H1 (cell line): ENCODE data around the gene KRTAP20-3. TPM values are rescaled to one million over a fixed set of nuclear protein-coding genes. Genes with fewer than 3 reads are reported as not detected.

ENCODE experiments used
- CTCF ChIA-PET: fragments of 300-600 bp; sonication (Branson Sonifier 250); formaldehyde crosslinking; loops from one replicate; lab custom pipeline; 2021; ENCODE audit not compliant: partially characterized antibody; lab: Charles Lee
- POLR2A ChIA-PET: fragments of 300-600 bp; sonication (Branson Sonifier 250); formaldehyde crosslinking; loops from one replicate; lab custom pipeline; 2021; ENCODE audit warnings: inconsistent platforms; ENCODE audit not compliant: partially characterized antibody; lab: Charles Lee
- DNase-seq, 2 experiments: peaks; one replicate each; pipeline versions ENCODE4 v3.0.0 to v3.0.0-alpha.2; 2010 to 2022; ENCODE audit warnings: low spot score in 2 of 2, low read depth in 1 of 2, mixed read lengths in 1 of 2
- FAIRE-seq: peaks from 2 replicates; lab custom pipeline; 2011; peaks lifted over from hg19 to GRCh38; lab: Jason Lieb, UNC
- H2AFZ ChIP-seq: 2 replicates; pipeline ENCODE4 v1.8.1; 2012; ENCODE audit warnings: low read length, inconsistent platforms
- H2AK5ac ChIP-seq: 2 replicates; pipeline ENCODE4 v1.6.1; 2013; ENCODE audit warnings: low read depth, low read length
- H2BK120ac ChIP-seq: replicated peaks from 2 replicates; pipeline ENCODE3; 2013; ENCODE audit warnings: low read depth, low read length, inconsistent platforms
- H2BK12ac ChIP-seq: 2 replicates; pipeline ENCODE4 v1.6.1; 2013; ENCODE audit warnings: low read depth, low read length
- H2BK15ac ChIP-seq: 2 replicates; pipeline ENCODE4 v1.6.1; 2013; ENCODE audit warnings: low read length
- H2BK20ac ChIP-seq: 2 replicates; pipeline ENCODE4 v1.6.1; 2013; ENCODE audit warnings: low read length
- H2BK5ac ChIP-seq: 2 replicates; pipeline ENCODE4 v1.6.1; 2013; ENCODE audit warnings: low read depth, low read length
- H3K14ac ChIP-seq: 2 replicates; pipeline ENCODE4 v1.6.1; 2013; ENCODE audit warnings: inconsistent platforms; ENCODE audit not compliant: insufficient read length
- H3K18ac ChIP-seq: 2 replicates; pipeline ENCODE4 v1.6.1; 2013; ENCODE audit warnings: low read length; ENCODE audit errors: extremely low read depth
- H3K23ac ChIP-seq: 2 replicates; pipeline ENCODE4 v1.6.1; 2013; ENCODE audit warnings: inconsistent platforms; ENCODE audit not compliant: insufficient read length
- H3K23me2 ChIP-seq: 2 replicates; pipeline ENCODE4 v1.6.1; 2013; ENCODE audit warnings: low read depth, low read length
- H3K27ac ChIP-seq: 2 replicates; pipeline ENCODE4 v1.6.1; 2011; ENCODE audit warnings: low read depth, low read length, inconsistent platforms
- H3K27me3 ChIP-seq, 4 experiments: replicated peaks in 1 of 4; 1 replicate in 1 of 4; 2 replicates in 3 of 4; pipeline versions ENCODE4 v1.6.1 to v1.8.1; 2011 to 2013; ENCODE audit warnings: low read length in 3 of 4, mild to moderate bottlenecking in 3 of 4, inconsistent platforms in 2 of 4, mixed read lengths in 2 of 4, moderate library complexity in 1 of 4; ENCODE audit not compliant: control insufficient read depth in 3 of 4, insufficient read depth in 3 of 4; ENCODE audit errors: extremely low read depth in 1 of 4
- H3K36me3 ChIP-seq, 4 experiments: 2 replicates each; pipeline versions ENCODE4 v1.6.1 to v1.8.1; 2011 to 2013; ENCODE audit warnings: mild to moderate bottlenecking in 4 of 4, low read length in 3 of 4, moderate library complexity in 2 of 4, control low read depth in 1 of 4, inconsistent platforms in 1 of 4; ENCODE audit not compliant: insufficient read depth in 4 of 4, control insufficient read depth in 2 of 4
- H3K4ac ChIP-seq: replicated peaks from 2 replicates; pipeline ENCODE3; 2013; ENCODE audit warnings: low read length, low read depth, mixed read lengths, inconsistent platforms; ENCODE audit not compliant: insufficient read length
- H3K4me1 ChIP-seq, 4 experiments: replicated peaks in 1 of 4; 1 replicate in 1 of 4; 2 replicates in 3 of 4; pipeline versions ENCODE4 v1.6.1 to v1.8.1; 2011 to 2013; ENCODE audit warnings: low read length in 3 of 4, inconsistent platforms in 2 of 4, mixed read lengths in 1 of 4; ENCODE audit not compliant: insufficient read depth in 4 of 4, control insufficient read depth in 3 of 4
- H3K4me2 ChIP-seq, 2 experiments: 2 replicates each; pipeline versions ENCODE4 v1.6.1 to v1.8.1; 2011 to 2013; ENCODE audit warnings: low read depth in 2 of 2, low read length in 2 of 2, control low read depth in 1 of 2, inconsistent platforms in 1 of 2, mild to moderate bottlenecking in 1 of 2; ENCODE audit not compliant: insufficient read depth in 1 of 2
- H3K4me3 ChIP-seq, 4 experiments: fragments of 200-600, 300-600 bp in 1 of 4; sonication (generic), shearing (Covaris generic), sonication (Bioruptor Twin) in 1 of 4; 2 replicates each; pipeline versions ENCODE4 v1.5.1 to v1.8.1; 2011 to 2016; ENCODE audit warnings: low read length in 4 of 4, low read depth in 3 of 4, control low read depth in 2 of 4, inconsistent platforms in 2 of 4, mild to moderate bottlenecking in 2 of 4, mixed read lengths in 1 of 4, moderate library complexity in 1 of 4; ENCODE audit not compliant: insufficient read depth in 2 of 4; ENCODE audit errors: extremely low read depth in 1 of 4
- H3K56ac ChIP-seq: replicated peaks from 2 replicates; pipeline ENCODE3; 2013; ENCODE audit warnings: low read depth, mild to moderate bottlenecking, mixed read lengths, low read length, inconsistent platforms; ENCODE audit not compliant: insufficient read length
- H3K79me1 ChIP-seq: 2 replicates; pipeline ENCODE4 v1.6.1; 2013; ENCODE audit warnings: low read depth, low read length, control low read depth
- H3K79me2 ChIP-seq, 2 experiments: 2 replicates each; pipeline versions ENCODE4 v1.6.1 to v1.8.1; 2012 to 2013; ENCODE audit warnings: low read length in 2 of 2, mild to moderate bottlenecking in 2 of 2, inconsistent platforms in 1 of 2; ENCODE audit not compliant: insufficient read depth in 2 of 2, control insufficient read depth in 1 of 2
- H3K9ac ChIP-seq, 4 experiments: replicated peaks in 1 of 4; 1 replicate in 1 of 4; 2 replicates in 3 of 4; pipeline versions ENCODE4 v1.6.1 to v1.8.1; 2011 to 2013; ENCODE audit warnings: low read depth in 3 of 4, low read length in 3 of 4, control low read depth in 2 of 4, mild to moderate bottlenecking in 2 of 4, moderate library complexity in 2 of 4, inconsistent platforms in 1 of 4; ENCODE audit errors: extremely low read depth in 1 of 4
- H3K9me3 ChIP-seq, 2 experiments: 2 replicates each; pipeline versions ENCODE4 v1.6.1 to v1.8.1; 2012 to 2013; ENCODE audit warnings: mild to moderate bottlenecking in 2 of 2, moderate library complexity in 2 of 2, control low read depth in 1 of 2, inconsistent platforms in 1 of 2, low read depth in 1 of 2, low read length in 1 of 2, mixed read lengths in 1 of 2; ENCODE audit not compliant: insufficient read depth in 2 of 2
- H4K20me1 ChIP-seq, 2 experiments: replicated peaks in 1 of 2; 2 replicates each; pipeline versions ENCODE3 to v1.8.1; 2011 to 2013; ENCODE audit warnings: inconsistent platforms in 2 of 2, low read length in 2 of 2, mild to moderate bottlenecking in 1 of 2; ENCODE audit not compliant: insufficient read depth in 2 of 2, control insufficient read depth in 1 of 2
- H4K5ac ChIP-seq: 2 replicates; pipeline ENCODE4 v1.6.1; 2013; ENCODE audit warnings: low read length, low read depth, mixed read lengths, inconsistent platforms; ENCODE audit not compliant: insufficient read length
- H4K8ac ChIP-seq: 2 replicates; pipeline ENCODE4 v1.8.0; 2013; ENCODE audit warnings: mild to moderate bottlenecking, moderate library complexity, low read length, inconsistent platforms; ENCODE audit not compliant: insufficient read depth; ENCODE audit errors: extremely low read depth
- H4K91ac ChIP-seq: replicated peaks from 2 replicates; pipeline ENCODE3; 2013; ENCODE audit warnings: low read length, mixed read lengths, inconsistent platforms; ENCODE audit not compliant: insufficient read length
- CEBPB ChIP-seq: IDR thresholded peaks from 2 replicates; pipeline ENCODE4 v1.6.1; 2012; ENCODE audit warnings: low read depth, low read length
- CTCF ChIP-seq, 3 experiments: IDR thresholded peaks; 1 replicate in 2 of 3; 2 replicates in 1 of 3; pipeline versions ENCODE4 v1.5.1 to v1.6.1; 2011; ENCODE audit warnings: low read length in 3 of 3, mild to moderate bottlenecking in 3 of 3, inconsistent platforms in 2 of 3, low read depth in 1 of 3, moderate library complexity in 1 of 3; ENCODE audit not compliant: insufficient read depth in 1 of 3; ENCODE audit errors: control extremely low read depth in 1 of 3
- EGR1 ChIP-seq: IDR thresholded peaks from 2 replicates; pipeline ENCODE4 v1.6.1; 2011; ENCODE audit warnings: low read depth, low read length, borderline replicate concordance
- HDAC2 ChIP-seq, 2 experiments: fragments of 300-600 bp in 1 of 2; sonication (generic) in 1 of 2; IDR thresholded peaks; 2 replicates each; pipeline ENCODE4 v1.6.1; 2011 to 2012; ENCODE audit warnings: low read depth in 2 of 2, low read length in 2 of 2, mild to moderate bottlenecking in 2 of 2, moderate library complexity in 2 of 2, borderline replicate concordance in 1 of 2, inconsistent platforms in 1 of 2
- JUN ChIP-seq: IDR thresholded peaks from 2 replicates; pipeline ENCODE4 v1.6.1; 2011; ENCODE audit warnings: low read depth, mild to moderate bottlenecking, improper control_type of control experiment, low read length
- MAX ChIP-seq: IDR thresholded peaks from 2 replicates; pipeline ENCODE4 v1.6.1; 2012; ENCODE audit warnings: inconsistent platforms
- TBP ChIP-seq: IDR thresholded peaks from 2 replicates; pipeline ENCODE4 v1.6.1; 2011; ENCODE audit warnings: low read depth, low read length, improper control_type of control experiment
- TCF12 ChIP-seq: IDR thresholded peaks from 2 replicates; pipeline ENCODE4 v1.6.1; 2011; ENCODE audit warnings: low read depth, mild to moderate bottlenecking, low read length
- WGBS, 2 experiments: shearing (Covaris generic) in 1 of 2; methylation state at CpG; one replicate each; pipeline versions ENCODE4 v1.1.6 to v1.1.7; 2013 to 2015; ENCODE audit warnings: low lambda C conversion rate in 2 of 2, mixed read lengths in 2 of 2, inconsistent platforms in 1 of 2, low coverage in 1 of 2, missing lambda C conversion rate in 1 of 2; ENCODE audit not compliant: insufficient replicate concordance in 2 of 2, insufficient coverage in 1 of 2, insufficient read length in 1 of 2; ENCODE audit errors: extremely low coverage in 1 of 2, missing lambda C conversion rate in 1 of 2; 5-methylcytosine and 5-hydroxymethylcytosine counted together
- polyA plus RNA-seq, 7 experiments: library from polyadenylated mRNA; depleted of rRNA in 3 of 7; stranded (reverse) in 5 of 7; unstranded in 2 of 7; fragments of >200 nt in 5 of 7; fragments of 200-250 nt in 2 of 7; gene quantifications; 1 replicate in 5 of 7; 2 replicates in 1 of 7; 4 replicates in 1 of 7; pipeline versions ENCODE4 v1.2.1 to v1.2.3, GENCODE V29; 2011 to 2013; ENCODE audit warnings: missing spikeins in 2 of 7, mixed read lengths in 2 of 7
- total RNA-seq: library from RNA; stranded (reverse); fragmentation: NEBNext Ultra II Directional; extraction: Animal tissue kit (Norgen Biotek cat#: 25700); gene quantifications from 2 replicates; pipeline ENCODE4 v1.2.1, GENCODE V29; 2021

The KRTAP20-3 gene
- total and polyA plus RNA-seq, 2 of the 8 experiments (the other 6 are each of a cell fraction or from before 2014, with no cell fraction given) = not detected

GRCh38 chr21:30634906-30635305 lies 7.8 kb upstream of the KRTAP20-3 start, which contains the start of gene KRTAP20-2:
TSS of gene KRTAP20-2 (plus strand) at chr21:30635206. CDS start at chr21:30635264, 58 bp downstream.
- Histone ChIP-seq H4K20me1 (no peaks in the 10 kb centered on the region), H3K4ac (no peak within 1 kb of the TSS), H3K18ac (no peak within 1 kb of the TSS), H3K4me3 (no peak within 1 kb of the TSS), H2BK20ac (no peak within 1 kb of the TSS), H3K27me3 (no peaks in the 10 kb centered on the region), H3K23ac (no peak within 1 kb of the TSS), H2AK5ac (no peak within 1 kb of the TSS), H3K4me1 (no peaks in the 10 kb centered on the region), H2BK120ac (no peak within 1 kb of the TSS), H4K8ac (no peak within 1 kb of the TSS), H3K27ac (no peak within 1 kb of the TSS), H4K5ac (no peak within 1 kb of the TSS), H3K56ac (no peak within 1 kb of the TSS), H3K14ac (no peak within 1 kb of the TSS), H2BK15ac (no peak within 1 kb of the TSS), H2BK5ac (no peak within 1 kb of the TSS), H3K36me3 (no peaks in the 10 kb centered on the region), H3K79me2 (no peaks in the 10 kb centered on the region), H2BK12ac (no peak within 1 kb of the TSS), H3K23me2 (no peaks in the 10 kb centered on the region), H2AFZ (no peak within 1 kb of the TSS), H3K9me3 (no peaks in the 10 kb centered on the region; a peak in 1 of 4 replicates), H3K79me1 (no peaks in the 10 kb centered on the region), H4K91ac (no peak within 1 kb of the TSS), H3K9ac (no peak within 1 kb of the TSS), H3K4me2 (no peak within 1 kb of the TSS)
- CTCF ChIA-PET = no interaction called here
- FAIRE-seq (no peak), DNase-seq (no peak)
- POLR2A ChIA-PET = no interaction called here
- no peak for TF ChIP-seq EGR1
- TF ChIP-seq TBP = no peak
- TF ChIP-seq MAX = no peak
- no peak for TF ChIP-seq JUN
- TF ChIP-seq HDAC2 (IDR thresholded peaks at IDR 0.05; ENCODE audit: borderline replicate concordance in 1 of 2, low read depth in 2 of 2, low read length in 2 of 2) = no peak
- no peak for TF ChIP-seq CEBPB
- TF ChIP-seq CTCF (IDR thresholded peaks at IDR 0.05; ENCODE audit: control extremely low read depth in 1 of 3, insufficient read depth in 1 of 3, low read depth in 1 of 3, low read length in 3 of 3) = no peak
- no peak for TF ChIP-seq TCF12
- 93% methylated on average over 1 of the region's 1 CpG; no CpG with 5 or more reads in 1 of the 2 experiments for WGBS, 2 experiments
